ENCODE measurements around the gene ADPRHL1. TPM values are rescaled to one million over a fixed set of nuclear protein-coding genes. Genes with fewer than 3 reads are reported as not detected.
"Not testable (repeated sequence)": the region's sequence is repeated elsewhere in the genome, so short reads cannot be mapped to it uniquely, and the experiment has no call there.

Gene ADPRHL1
- total RNA-seq, 2 donors from 2014 or later: 1.6 to 2.9 TPM

- H3K27ac ChIP-seq (ENCODE audit: low read depth, low read length): no peak overlapping the region
- peaks cover 8% of the 10 kb centered on the region for H3K4me1 Mint-ChIP-seq
- no peaks in the 10 kb centered on the region for H3K27me3 ChIP-seq (ENCODE audit: control insufficient read depth, insufficient read depth, low read length, poor library complexity, severe bottlenecking)
- no peak overlapping the region for H3K9ac ChIP-seq (ENCODE audit: extremely low read depth, low read length, poor library complexity, severe bottlenecking)
- H3K36me3 Mint-ChIP-seq (ENCODE audit: low read depth): no peaks in the 10 kb centered on the region
- no peak overlapping the region for H3K4me3 ChIP-seq (ENCODE audit: low read length)
- no peak overlapping the region for H3K4me3 Mint-ChIP-seq
- H3K4me1 ChIP-seq (ENCODE audit: control insufficient read depth, insufficient read depth, low read length): no peaks in the 10 kb centered on the region
- TF ChIP-seq CTCF (conservative IDR thresholded peaks at IDR 0.05): no peak
- 81 to 86% methylated on average over 5 to 8 of the region's 8 CpGs for WGBS, 2 experiments (ENCODE audit: insufficient coverage in 1 of 2, insufficient read length in 1 of 2)
- peaks cover 4% of the 10 kb centered on the region for H3K27me3 Mint-ChIP-seq (ENCODE audit: insufficient read depth)
- H3K9me3 Mint-ChIP-seq: peaks cover 17% of the 10 kb centered on the region
- H3K9me3 ChIP-seq (ENCODE audit: control insufficient read depth, low read length): no peaks in the 10 kb centered on the region
- H3K27ac Mint-ChIP-seq: peak overlapping the region; percentile 11
- no peaks in the 10 kb centered on the region for H3K36me3 ChIP-seq (ENCODE audit: control insufficient read depth, insufficient read depth, low read length)
- DNase-seq: peak; percentile 33
Observed at GRCh38 chr13:113374511-113375175, 78.6 kb downstream of the ADPRHL1 start.

GRCh38 chr13:113373811-113374485, 79.3 kb downstream of the ADPRHL1 start:
- Mint-ChIP-seq H3K4me3 (no peak overlapping the region), H3K27ac (peak overlapping the region; percentile 11), H3K4me1 (peaks cover 8% of the 10 kb centered on the region), H3K36me3 (ENCODE audit: low read depth) (no peaks in the 10 kb centered on the region), H3K27me3 (ENCODE audit: insufficient read depth) (peaks cover 4% of the 10 kb centered on the region), H3K9me3 (peaks cover 17% of the 10 kb centered on the region)
- peak; percentile 46 for DNase-seq
- H3K27me3 ChIP-seq (ENCODE audit: control insufficient read depth, insufficient read depth, low read length, poor library complexity, severe bottlenecking): no peaks in the 10 kb centered on the region
- H3K4me3 ChIP-seq (ENCODE audit: low read length): no peak overlapping the region
- no peak overlapping the region for H3K9ac ChIP-seq (ENCODE audit: extremely low read depth, low read length, poor library complexity, severe bottlenecking)
- 93 to 95% methylated on average over 17 to 20 of the region's 20 CpGs for WGBS, 2 experiments (ENCODE audit: insufficient coverage in 1 of 2, insufficient read length in 1 of 2)
- TF ChIP-seq CTCF (conservative IDR thresholded peaks at IDR 0.05): no peak
- H3K9me3 ChIP-seq (ENCODE audit: control insufficient read depth, low read length): no peaks in the 10 kb centered on the region
- no peaks in the 10 kb centered on the region for H3K36me3 ChIP-seq (ENCODE audit: control insufficient read depth, insufficient read depth, low read length)
- H3K27ac ChIP-seq (ENCODE audit: low read depth, low read length): no peak overlapping the region
- no peaks in the 10 kb centered on the region for H3K4me1 ChIP-seq (ENCODE audit: control insufficient read depth, insufficient read depth, low read length)

GRCh38 chr13:113371701-113372100, 81.6 kb downstream of the ADPRHL1 start:
- not testable (repeated sequence) for H3K9ac ChIP-seq (ENCODE audit: extremely low read depth, low read length, poor library complexity, severe bottlenecking); H3K27ac ChIP-seq (ENCODE audit: low read depth, low read length); H3K27me3 Mint-ChIP-seq (ENCODE audit: insufficient read depth); H3K4me1 ChIP-seq (ENCODE audit: control insufficient read depth, insufficient read depth, low read length); H3K27me3 ChIP-seq (ENCODE audit: control insufficient read depth, insufficient read depth, low read length, poor library complexity, severe bottlenecking); H3K4me3 Mint-ChIP-seq; H3K36me3 ChIP-seq (ENCODE audit: control insufficient read depth, insufficient read depth, low read length); H3K4me3 ChIP-seq (ENCODE audit: low read length); H3K36me3 Mint-ChIP-seq (ENCODE audit: low read depth); H3K9me3 ChIP-seq (ENCODE audit: control insufficient read depth, low read length); H3K27ac Mint-ChIP-seq; H3K9me3 Mint-ChIP-seq; H3K4me1 Mint-ChIP-seq
- peak; percentile 44 for DNase-seq
- 98% methylated on average over 2 of the region's 3 CpGs; no CpG with 5 or more reads in 1 of the 2 experiments for WGBS, 2 experiments (ENCODE audit: insufficient coverage in 1 of 2, insufficient read length in 1 of 2)
